Spleen (tissue), 7 donors: Measurements from ENCODE around the gene SPRYD7.

Experiments
- CTCF ChIP-seq, 11 experiments: fragments of 200-600 bp in 7 of 11; fragments of 450-650 bp in 4 of 11; sonication (generic) in 4 of 11; IDR thresholded peaks in 8 of 11; conservative IDR thresholded peaks in 3 of 11; 1 replicate in 7 of 11; 2 replicates in 4 of 11; pipeline versions ENCODE4 v1.4.0 to v1.8.0; 2016 to 2021; ENCODE audit warnings: antibody characterized with exemption in 11 of 11, inconsistent platforms in 4 of 11, mild to moderate bottlenecking in 1 of 11
- POLR2A ChIP-seq, 3 donors: fragments of 450-650 bp; IDR thresholded peaks; one replicate each; pipeline ENCODE4 v1.5.1; 2017; ENCODE audit warnings: antibody characterized with exemption in 3 of 3, mild to moderate bottlenecking in 1 of 3
- POLR2AphosphoS5 ChIP-seq, 3 donors: sonication (generic); formaldehyde crosslinking; IDR thresholded peaks; one replicate each; pipeline ENCODE4 v1.5.1; 2017; ENCODE audit warnings: antibody characterized with exemption in 3 of 3
- donor health status: DM: no; HTN: no; CAD: no; lungs with moderate emphysema.
- donor health status: DM: no; HTN: no; CAD: no.
- donor health status: DM: no; HTN: no; CAD: no.

GRCh38 chr13:49898792-49899191 lies 37.3 kb downstream of the SPRYD7 start:
- TF ChIP-seq CTCF (IDR thresholded peaks at IDR 0.05 in 8 of 11, conservative IDR thresholded peaks at IDR 0.05 in 3 of 11) (no peak), POLR2A (IDR thresholded peaks at IDR 0.05) (no peak), POLR2AphosphoS5 (IDR thresholded peaks at IDR 0.05) (no peak)
